Measurements from ENCODE around the gene BPHL. TPM values are rescaled to one million over a fixed set of nuclear protein-coding genes. Genes with fewer than 3 reads are reported as not detected.

Gene BPHL
- total RNA-seq, 1 donor, result 14.8 TPM

DNA sequence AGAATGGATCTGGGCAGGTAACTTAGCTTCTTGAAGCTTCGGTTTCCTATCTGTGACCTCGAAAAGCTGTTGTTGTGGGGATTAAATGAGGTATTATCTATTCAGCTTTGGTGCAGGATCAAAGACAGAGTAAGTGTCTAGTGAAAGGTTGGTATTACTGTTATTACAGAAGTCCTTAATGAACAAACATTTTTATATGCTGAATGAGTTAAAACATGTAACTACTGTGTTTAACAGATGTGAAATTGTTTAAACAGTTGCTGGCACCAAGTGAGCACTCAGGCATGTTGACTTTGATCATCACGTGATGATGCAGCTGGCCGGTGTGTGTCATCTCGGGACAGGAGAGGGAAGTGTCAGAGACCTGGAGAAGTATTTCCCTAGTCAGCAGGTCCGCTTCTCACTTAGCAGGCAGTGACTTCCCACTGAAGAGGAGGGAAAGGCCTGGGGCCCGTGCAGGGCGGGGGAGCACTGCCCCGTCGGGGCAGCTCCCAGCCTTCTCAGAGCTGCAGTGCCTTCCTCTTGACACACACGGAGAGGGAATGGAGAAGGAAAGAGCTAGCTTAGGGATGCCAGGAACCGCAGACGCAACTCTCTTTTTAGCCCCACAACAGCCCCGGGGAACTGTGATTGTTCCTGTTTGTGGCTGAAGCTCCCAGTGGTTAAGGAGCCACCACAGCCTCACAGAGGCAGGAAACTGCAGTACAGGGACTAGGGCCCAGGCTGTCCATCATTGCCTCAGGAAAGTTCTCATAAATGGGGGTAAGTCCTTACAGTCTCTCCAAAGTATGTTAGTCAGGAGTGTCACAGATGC, 20.8 kb downstream of the BPHL start:
- no peak overlapping the region for H3K4me3 ChIP-seq (ENCODE audit: low read depth, low read length)
- no peak for TF ChIP-seq CTCF (IDR thresholded peaks at IDR 0.05; ENCODE audit: insufficient read depth, low read length)
- DNase-seq (ENCODE audit: low read depth), result no peak

GRCh38 chr6:3140201-3140600, 21.7 kb downstream of the BPHL start:
- H3K4me3 ChIP-seq (ENCODE audit: low read depth, low read length), result no peak overlapping the region
- TF ChIP-seq CTCF (IDR thresholded peaks at IDR 0.05; ENCODE audit: insufficient read depth, low read length), result no peak
- DNase-seq (ENCODE audit: low read depth), result no peak

DNA sequence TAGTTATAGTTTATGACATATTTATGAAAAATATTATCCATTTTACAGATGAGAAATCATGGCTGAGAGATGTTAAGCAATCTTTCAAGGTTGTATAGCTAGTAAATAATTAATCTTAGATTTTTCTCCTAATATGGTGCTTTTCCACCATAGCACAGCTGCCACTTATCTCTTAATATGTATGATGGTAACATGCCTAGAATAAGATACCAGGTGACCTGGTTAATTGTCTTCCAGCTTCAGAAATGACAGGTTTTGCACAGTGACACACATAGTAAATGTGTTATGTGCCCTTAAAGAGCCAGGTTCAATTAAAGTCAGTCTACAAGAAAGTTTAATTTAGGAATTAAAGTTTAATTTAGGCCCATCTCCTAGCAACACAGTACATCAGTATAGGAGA, 24.0 kb downstream of the BPHL start:
- TF ChIP-seq CTCF (IDR thresholded peaks at IDR 0.05; ENCODE audit: insufficient read depth, low read length), result no peak
- no peak for DNase-seq (ENCODE audit: low read depth)
- H3K4me3 ChIP-seq (ENCODE audit: low read depth, low read length), result no peak overlapping the region

DNA sequence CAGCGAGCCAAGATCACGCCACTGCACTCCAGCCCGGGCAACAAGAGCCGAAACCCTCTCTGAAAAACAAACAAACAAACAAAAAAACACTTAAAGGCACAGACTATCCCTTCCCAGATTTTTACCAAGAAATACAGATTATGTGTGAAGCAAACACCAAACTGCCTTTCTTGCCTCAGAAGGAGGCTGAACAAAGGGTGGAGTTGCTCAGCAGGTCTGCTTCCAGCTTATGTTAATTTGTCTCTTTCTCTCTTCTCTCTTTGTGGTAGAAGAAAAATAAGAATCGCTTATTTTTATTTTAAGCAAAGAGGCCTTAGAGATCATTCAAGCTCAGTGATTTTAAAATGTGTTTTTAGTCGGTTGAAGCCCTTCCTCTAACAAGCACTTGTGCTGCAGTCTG, 24.6 kb downstream of the BPHL start:
- DNase-seq (ENCODE audit: low read depth), result no peak
- no peak overlapping the region for H3K4me3 ChIP-seq (ENCODE audit: low read depth, low read length)
- TF ChIP-seq CTCF (IDR thresholded peaks at IDR 0.05; ENCODE audit: insufficient read depth, low read length), result no peak

DNA sequence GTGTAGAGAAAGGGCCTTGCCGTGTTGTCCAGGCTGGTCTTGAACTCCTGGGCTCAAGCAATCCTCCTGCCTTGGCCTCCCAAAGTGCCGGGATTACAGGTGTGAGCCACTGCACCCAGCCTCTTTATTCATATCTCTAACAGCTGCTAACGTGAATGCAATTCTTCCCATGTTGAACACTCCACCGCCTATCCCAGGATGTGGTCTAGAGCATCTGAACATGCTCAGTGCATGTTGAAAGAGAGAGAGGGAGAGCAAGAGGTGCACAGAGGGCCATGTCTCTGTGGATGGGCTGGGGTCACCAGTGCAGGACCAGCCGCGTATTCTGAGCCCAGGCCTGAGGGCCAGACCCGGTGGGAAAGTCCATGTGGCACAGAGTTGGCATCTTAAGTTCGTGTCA, 26.1 kb downstream of the BPHL start:
- no peak overlapping the region for H3K4me3 ChIP-seq (ENCODE audit: low read depth, low read length)
- DNase-seq (ENCODE audit: low read depth), result no peak
- TF ChIP-seq CTCF (IDR thresholded peaks at IDR 0.05; ENCODE audit: insufficient read depth, low read length), result no peak

DNA sequence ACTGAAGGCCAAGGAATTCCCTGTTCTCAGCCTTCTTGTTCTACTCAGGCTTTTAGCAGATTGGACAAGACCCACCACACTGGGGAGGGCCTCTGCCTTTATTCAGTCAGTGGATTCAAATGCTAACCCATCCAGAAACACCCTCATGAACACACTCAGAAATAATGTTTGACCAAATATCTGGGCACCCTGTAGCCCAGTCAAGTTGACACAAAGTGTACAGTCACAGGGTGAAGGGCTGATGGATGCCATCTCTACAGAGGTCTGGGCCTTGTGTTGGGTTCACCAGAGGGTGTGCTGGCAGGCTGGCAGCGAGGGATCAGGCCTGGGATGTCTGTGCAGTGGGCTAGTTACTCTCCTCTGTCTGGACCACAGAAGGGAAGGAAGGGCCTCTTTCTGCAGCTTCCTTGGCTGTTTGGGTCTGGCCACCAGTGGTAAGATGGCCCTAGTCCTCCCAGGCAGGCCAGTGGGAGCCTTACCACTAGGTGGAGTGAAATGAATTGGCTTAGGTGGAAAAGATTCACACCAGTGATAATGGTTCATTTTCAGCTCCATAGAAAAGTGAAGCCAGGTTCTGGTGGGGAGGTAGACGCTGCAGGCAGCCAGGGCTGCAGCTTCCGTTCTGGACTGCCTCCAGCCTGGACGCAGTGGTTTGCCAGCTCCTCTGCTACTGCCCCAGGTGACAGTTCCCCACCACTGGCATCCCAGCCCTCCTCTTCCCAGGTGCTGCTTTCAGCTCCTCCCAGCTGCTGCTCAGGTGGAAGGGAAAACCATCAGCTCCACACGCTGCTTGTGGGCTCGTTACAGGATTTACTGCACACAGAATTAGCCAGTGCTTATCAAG, 29.6 kb downstream of the BPHL start:
- no peak for DNase-seq (ENCODE audit: low read depth)
- no peak overlapping the region for H3K4me3 ChIP-seq (ENCODE audit: low read depth, low read length)
- no peak for TF ChIP-seq CTCF (IDR thresholded peaks at IDR 0.05; ENCODE audit: insufficient read depth, low read length)
